HG02840 (cell line): ENCODE results near the gene RAX.
A peak's percentile ranks its signal among the peaks of the same experiment; 100 is the strongest.

ENCODE experiments used
- ATAC-seq: cut with Tn5 transposase; IDR thresholded peaks from one replicate; pipeline ENCODE4 v1.9.1; 2021; ENCODE audit warnings: mild to moderate bottlenecking, moderate library complexity, moderate number of reproducible peaks; ENCODE audit not compliant: unreplicated experiment, low FRiP score

Gene RAX

DNA sequence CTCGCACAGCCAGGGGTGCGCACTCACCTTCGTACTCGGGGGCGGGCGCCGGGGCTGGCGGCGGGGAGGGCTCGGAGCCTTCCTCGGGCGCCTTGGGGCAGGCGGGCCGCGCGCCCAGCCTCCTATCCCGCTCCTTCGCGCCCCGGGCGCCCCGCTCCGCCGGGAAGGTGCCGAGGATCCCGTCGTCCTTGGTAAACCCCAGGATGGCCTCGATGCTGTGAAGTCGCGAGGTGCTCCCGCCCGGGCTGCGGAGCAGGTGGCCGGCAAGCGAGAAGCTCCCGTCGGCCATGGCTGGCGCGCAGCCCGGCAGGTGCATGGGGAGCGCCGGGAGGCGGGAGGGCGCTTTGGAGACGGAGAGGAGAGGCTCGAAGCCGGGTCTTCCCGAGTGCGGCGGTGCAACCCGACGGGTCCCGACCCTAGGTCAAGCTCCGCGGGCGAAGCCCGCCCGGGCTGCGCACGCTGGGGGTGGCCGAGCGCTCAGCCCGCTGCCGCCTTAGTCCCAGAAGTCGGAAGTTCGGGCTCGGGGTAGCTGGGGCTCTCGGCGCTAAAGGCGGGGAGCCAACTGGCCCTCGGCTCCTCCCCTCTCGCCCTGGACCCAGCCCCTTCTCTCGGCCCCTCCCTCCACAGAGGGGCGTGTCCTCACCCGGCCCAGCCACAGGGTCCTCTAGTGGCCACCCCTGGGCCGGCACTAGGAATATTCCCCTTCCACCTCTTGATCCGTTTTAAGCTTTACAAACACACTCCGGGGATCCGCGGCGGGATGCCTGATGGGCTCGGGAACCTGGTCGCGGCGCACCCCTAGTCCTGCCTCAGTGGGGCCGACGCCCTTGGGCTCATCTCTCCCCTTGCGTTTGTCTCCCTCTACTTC, at the start of gene RAX:
Gene RAX, minus strand, starts transcription at position 564 of the 868 bp plus-strand sequence. Its CDS starts 248 bp downstream, at position 316.
- no peak for ATAC-seq

DNA sequence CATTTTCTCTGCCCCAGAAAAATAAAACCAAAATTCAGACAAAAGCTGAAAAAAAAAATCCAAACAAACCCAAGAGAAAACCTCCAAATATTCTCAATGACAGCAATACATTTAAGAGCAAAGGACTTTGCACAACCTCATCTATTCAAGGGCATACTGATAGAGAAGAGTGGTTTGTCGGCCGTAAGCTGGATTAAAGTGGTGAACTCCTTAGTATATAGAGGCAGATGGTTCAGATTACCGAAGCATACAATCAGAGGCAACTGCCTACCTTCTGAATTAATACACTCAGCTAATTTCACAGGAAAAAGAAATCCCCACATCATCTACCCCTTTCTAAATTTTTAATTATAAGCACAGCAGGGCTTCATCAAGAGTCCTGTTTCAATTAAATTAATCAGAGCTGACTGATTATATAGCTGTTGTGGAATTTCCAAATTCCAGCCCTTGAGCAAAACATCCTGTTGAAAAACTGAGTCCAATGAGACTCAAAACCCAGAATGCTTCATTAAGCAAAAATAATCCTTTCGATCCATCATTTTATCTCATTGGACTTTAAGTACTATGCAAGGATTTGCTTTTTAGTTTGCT, 45.3 kb upstream of the RAX start, which contains the start of gene CPLX4:
Gene CPLX4, minus strand, starts transcription at position 190 of the 591 bp plus-strand sequence. Its CDS starts 187 bp downstream, at position 3.
- ATAC-seq: no peak

DNA sequence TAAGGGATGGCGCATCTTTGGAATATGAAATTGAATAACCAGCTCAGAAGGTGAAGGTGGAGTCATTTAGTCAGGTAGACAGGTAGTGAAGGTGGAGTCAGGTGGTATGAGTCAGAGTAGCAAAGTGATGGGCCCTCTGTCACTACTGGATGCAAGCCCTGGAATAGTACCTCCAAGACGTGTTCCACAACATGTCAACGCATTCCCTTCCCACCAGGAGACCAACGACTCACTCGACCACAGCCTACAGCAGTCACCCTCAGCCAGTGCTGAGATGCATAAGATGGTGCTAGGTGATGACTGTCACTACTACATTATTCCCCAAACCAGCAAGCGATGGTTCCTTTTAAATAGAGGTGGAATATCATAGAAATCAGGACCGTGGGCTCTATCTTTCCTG, 38.4 kb upstream of the RAX start:
- no peak for ATAC-seq

DNA sequence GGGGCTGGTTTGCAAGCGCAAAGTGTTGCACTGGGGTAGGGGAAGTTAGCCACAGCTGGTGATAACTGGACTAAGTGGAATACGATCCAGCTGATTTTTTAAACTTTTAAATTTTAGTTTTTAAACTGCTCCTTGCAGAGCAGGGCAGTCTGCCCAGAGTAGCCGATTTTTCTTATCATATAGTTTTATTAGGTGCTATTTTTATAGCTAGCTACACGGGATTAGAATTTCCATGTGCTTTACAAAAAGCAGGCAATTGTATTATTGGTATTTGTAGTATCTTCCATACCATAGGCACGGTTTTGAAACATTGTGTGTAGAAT, 35.6 kb upstream of the RAX start:
- no peak for ATAC-seq

DNA sequence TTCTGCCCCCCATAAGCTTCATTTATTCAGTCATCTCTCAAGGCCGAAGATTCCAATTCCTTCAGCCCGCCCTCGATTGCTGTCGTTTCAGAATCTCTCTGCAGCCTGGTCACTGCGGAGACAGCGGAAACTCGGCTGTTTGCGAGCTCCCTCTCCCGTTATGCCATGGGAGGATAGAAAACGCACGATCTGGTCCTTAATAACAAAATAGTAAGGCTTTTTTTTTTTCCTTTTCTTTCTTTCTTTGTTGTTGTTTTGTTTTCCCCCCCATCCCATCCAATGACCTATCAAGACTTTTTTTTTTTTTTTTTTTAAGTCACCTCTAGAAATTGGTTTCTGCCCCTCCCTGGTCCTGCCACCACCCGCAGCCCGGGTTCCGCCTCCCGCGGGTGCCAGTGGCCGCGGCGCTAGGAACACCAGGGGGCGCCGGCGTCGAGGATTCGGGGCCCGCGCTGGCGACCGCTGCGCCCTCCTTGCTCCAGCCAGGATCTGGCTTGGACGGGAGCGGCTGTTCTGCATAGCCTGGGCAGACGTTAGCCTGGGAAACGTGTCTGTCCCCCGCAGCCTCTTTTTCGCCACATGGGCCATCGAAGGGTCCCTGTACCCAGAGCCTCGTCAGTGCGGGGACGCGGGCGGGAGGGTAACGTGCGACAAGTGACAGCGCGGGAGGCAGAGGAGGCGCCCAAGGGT, 35.1 kb upstream of the RAX start:
- ATAC-seq: peak; percentile 67

DNA sequence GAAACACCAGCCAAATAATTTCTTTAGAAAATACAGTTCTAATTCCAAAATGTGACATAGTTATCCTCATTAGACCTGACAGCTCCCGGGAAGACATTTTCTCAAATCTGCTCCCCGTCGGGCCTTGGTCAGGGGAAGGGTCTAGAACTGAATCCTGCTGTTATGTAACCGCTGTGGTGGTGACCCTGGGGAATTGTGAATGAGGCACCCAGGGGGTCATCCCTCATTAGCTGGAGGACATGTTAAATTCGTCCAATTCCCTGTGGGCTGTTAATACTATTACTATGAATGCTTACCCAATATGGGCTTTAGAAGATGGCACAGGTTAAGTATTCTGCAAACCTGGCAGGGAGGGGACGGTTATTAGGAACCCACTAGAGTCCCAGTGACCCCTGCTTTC, 33.4 kb upstream of the RAX start:
- ATAC-seq: no peak

DNA sequence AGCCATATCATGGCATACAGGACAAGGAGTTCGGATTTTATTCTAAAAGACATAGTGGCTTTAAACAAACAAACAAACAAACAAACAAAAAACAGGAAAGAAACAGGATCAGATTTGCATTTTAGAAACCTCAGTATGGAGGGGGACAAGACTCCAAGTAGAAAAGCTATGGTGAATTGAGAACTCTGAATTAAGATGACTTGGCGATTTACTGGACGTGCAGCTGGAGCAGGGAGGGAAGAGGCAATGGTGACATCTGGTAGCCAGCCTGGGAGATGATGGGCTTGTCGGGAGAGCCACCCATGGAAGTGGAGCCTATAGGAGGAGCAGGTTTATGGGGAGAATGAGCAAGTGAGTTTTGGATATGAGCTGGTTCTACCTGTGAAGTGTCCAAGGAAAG, 32.0 kb upstream of the RAX start:
- ATAC-seq: no peak

DNA sequence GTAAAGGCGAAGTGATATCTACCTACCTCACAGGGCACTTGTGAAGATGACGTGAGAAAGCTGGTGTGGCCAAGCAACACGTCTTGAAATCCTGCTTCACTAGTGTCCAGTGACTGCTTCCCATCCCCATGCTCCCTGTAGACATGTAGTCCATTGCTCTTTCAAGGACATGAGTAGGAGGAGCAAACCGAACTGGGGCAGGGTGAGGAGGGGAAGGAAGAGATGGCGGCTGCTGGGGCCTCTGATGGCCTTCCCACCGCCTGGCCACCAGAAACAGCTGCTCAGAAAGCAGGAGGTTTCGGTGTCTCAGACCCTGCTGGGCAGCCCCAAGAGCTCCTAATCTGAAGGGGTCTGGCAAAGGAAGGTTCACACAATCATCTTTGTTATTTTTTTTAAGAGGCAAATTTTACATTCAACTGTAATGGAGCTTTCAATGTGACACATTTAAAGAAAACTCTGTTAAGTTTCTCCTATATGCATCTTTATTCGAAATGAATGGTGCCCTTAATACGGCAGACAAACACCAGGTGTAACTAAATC, 30.5 kb upstream of the RAX start:
- ATAC-seq: no peak

DNA sequence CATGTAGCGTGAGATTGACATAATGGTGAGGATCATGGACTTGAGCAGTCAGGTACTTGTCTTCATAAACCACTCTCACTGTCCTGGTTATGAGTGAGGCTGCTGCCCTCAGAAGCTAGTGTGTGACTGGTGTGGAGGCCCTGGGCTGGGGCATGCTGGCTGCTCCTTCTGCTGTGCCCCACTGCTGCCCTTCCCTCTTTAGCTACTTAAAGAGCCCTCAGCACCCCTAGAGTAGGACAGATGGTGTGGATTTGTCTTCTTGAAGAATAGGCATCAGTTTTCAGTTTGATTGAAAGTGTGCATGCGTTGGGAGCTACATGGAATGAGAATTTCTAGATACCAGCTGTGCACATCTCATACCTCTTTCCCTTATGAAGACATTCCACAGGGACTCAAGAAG, 29.8 kb upstream of the RAX start:
- no peak for ATAC-seq

DNA sequence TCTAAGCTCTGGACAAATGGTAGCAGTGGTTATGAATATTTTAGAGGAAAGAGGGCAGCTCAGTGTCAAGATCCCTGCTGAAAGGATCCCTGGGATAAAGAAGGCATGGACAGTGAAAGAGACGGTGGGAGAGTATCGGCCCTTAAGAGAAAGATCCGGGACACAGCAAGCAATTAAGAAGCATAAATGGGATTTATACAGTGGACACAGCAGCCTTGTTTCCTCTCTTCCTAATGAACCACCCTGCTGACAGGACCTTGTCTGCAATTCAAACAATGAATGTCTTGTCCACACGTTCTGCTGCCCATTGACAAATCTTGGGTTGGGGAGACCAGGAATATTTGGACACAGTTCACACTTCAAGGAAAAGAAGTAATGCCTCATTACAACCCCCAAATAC, 28.7 kb upstream of the RAX start:
- ATAC-seq: no peak

DNA sequence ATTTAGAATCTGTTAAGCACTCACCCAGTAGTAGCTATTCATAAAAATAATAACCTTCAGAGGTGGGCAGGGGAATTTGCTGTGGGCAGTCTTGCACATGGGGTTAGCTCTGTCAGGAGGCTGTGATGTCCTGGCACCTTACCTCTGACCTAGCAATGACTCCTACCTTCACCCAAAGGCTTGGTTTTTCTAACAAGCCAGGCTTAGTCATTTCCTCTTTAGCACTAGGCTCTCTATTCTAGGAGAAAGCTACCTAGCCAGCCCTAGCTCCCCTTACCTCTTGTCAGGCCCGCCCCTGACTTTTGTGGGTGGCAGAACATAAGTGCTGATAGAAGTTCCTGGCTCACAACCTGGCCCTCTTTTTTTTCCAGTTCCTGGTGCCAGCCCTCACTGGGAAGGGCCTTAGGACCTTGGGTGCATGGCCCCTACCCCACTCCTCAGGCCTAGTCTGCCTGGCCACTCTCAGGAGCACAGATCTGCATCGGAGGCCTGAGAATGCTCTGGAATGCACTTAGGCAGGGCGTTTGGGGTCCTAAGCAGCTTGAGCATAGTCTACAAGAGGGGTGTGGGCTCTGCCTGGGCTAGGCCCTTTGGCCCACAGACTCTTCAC, 27.5 kb upstream of the RAX start:
- no peak for ATAC-seq

DNA sequence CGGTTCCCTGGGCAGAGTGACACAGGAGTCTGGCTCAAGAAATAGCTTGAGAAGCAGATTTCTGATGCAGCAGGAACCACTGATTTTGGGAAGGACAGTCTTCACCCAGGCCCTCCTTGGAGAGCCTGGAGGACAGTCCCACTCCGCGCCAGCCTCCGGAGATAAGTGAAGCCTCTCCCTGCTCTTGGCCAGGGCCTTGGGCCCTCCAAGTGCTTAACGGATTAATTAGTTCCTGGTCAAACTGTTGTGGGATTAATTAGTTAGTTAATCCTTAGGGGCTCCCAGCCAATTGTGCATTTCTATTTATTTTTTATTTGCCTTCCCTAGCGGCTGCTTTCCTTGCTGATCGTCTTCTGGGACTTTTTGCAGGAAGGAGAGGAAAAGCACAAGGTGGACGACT, 25.6 kb upstream of the RAX start:
- no peak for ATAC-seq

DNA sequence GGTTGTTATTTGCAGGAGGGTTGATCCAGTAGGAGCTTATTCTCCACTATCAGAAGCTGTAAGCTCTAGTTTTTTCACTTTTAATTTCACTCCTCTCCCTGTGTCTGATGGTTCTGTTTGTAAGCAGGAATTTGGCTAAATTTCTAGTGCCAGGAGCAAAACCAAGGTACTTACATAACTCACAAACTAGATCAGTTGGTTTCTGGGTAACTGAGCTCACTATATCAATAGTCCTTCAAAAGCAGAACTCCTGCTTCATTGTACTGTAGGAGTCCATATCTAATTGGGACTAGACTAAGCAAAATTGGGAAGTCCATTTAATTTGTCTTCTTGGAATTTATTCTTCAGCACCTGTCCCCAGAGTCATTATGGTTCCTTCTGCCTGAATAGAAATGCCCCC, 20.1 kb upstream of the RAX start:
- ATAC-seq: no peak

DNA sequence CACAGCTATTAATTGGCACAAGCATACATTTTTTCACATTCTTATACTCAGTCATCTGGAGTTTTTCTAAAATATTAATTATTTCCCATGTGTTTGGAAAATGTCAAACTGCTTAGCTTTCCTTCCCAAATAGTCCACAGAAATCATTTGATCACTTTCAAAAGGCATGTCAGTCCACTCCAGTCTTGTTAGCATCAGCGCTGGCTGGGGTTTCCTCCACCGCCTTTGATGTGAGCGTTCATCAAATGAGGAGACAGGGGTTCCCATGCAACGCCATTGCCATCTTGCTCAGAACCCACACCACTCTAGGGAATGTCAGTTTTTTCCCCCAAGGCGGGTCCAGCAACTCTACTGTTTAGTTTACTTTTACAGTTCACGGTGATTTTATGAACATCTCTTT, 13.1 kb upstream of the RAX start:
- no peak for ATAC-seq

DNA sequence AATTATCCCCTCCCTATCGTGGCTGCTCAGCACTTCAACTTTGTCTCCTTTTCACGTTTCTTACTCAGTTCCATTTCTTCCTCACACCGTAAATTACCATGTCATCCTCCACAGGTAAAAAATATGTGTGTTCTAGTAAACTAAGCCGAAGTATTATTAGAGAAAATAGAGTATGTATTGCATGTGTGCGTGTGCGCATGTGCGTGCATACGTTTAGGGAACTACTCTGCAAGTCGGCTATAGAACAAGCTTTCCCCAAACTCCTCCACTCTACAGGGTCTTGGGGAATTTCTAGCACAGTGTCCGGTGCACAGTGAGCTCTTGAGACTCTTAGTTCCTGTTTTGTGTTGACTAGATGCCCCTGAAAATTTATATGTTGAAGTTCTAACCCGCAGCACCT, 9.1 kb upstream of the RAX start:
- ATAC-seq: no peak

DNA sequence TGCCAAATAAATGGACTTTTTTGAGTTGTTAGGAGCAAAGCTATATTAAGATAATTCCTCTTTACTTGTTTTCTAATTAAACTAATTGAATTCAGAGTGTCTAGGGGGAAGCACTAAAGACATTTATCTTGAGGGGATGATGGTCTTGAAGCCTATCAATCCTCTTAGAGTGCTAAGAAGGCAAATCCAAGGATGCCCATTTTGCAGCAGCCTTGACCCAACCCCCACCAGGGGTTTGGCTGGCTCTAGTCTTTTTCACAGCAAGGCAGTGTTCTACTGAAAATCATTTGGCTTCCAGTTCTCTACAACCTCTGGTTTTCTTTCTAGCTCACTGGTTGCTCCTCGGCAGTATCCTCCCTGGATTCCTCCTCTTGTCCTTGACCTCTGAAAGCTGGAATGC, 6.5 kb upstream of the RAX start:
- no peak for ATAC-seq

DNA sequence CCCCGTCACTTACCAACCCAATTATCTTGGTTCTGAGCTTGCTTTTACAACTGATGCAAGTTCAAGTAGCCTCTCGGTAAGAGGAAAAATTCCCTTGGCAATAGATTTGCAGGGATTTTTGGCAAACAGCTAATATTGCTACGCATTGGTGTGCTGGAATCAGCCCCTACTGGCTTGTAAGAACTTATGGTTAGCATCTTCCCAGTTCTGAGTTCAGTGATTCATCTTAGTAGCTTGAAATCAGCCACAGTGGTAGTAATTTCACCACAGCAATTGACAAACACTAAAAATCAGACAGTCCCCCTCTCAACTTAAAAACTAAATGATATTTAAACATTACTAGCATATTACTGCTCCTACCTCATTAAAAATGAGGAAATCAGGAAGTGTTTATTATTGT, 5.9 kb upstream of the RAX start:
- ATAC-seq: no peak

DNA sequence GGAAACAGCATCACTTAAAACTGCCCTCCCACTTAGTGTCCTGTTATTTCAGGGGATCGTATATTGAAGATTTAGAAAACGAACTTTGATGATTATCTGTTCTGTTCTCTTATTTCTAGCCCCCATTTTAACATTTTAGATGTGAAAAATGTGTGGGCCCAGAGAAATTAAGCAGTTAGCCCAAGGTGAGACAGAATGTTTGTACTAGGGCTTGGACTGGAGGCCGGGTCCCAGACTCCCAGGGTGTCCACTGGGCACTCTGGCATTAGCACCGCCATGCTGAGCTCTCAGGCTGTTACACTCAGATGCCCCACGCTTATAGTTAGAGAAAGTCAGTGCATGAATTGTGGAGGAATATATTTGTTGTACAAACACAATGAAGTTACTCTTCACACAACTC, 5.5 kb upstream of the RAX start:
- no peak for ATAC-seq

DNA sequence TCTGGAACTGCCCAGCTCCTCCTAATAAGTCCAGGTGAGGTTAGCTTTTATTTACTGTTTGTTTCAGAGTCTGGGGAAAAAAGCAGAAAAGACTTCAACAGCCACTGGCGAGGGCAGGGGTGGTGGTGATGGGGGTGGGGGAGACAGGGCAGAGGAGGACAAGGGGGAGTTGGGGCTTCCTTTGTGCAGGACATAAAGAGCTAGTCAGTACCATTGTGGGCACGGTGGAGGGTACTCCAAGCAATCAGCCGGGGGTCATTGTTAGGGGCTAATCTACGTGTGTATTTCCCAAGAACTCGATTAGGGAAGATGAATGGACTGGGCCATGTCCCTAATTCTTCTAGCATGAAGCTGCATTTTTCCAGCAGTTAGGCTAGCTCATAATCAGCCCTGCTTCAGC, 2.8 kb upstream of the RAX start:
- ATAC-seq: no peak

DNA sequence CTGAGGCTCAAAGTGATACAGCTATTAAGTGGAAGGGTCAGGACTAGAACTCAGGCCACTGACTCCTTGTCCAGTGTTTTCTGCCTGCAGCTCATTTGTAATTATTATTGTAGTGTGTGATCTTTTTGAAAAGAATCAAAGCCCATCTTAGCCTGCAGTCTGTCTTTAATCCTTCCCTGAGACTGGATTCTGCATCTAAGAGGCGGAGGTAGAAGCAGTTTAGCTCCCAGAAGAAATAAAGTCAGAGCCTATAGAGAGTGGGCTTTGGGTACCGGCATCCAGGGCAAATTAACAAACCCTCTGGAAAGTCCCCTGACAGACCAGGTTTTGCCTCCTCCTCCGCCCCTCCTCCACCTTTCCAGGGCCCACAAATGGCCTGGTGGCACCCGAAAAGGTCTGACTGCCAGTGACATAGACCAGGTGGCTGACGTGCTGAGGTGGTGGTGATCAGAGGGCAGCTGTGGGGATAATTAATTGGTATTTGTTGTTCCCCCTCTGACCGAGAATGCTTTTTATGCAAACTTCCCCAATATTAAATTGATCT, 2.2 kb upstream of the RAX start:
- ATAC-seq: no peak

DNA sequence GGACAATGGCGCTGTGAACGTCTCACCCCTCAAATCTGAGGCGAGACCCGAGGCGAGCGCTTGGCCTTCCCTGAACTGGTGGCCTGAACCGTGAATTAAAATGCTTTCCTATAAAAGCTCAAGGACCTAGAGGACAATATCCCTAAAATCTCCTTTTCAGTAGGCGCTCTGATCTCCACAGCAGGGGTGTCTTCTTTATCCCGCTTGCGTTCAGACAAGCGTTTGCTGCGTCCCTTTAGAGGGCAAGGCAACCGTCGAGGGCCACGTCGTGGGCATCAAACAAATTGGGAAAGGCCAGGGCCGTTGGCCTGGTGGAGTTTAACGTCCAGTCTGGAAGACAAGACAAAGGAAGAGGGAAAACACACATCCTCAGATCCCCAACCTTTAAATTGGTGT, 1.3 kb upstream of the RAX start:
- ATAC-seq: no peak
